ENCODE results near the gene LRRC7. TPM values are rescaled to one million over a fixed set of nuclear protein-coding genes. Genes with fewer than 3 reads are reported as not detected.
"Not testable (repeated sequence)": the region's sequence is repeated elsewhere in the genome, so short reads cannot be mapped to it uniquely, and the experiment has no call there.

The LRRC7 gene
- polyA plus RNA-seq, 1 donor from 2014 or later, result 141 TPM

- H4K20me1 ChIP-seq (ENCODE audit: insufficient read depth); H3K4me2 ChIP-seq (ENCODE audit: low read length); H3K27me3 ChIP-seq (ENCODE audit: insufficient read depth, low read depth, low read length); H3K9me3 ChIP-seq (ENCODE audit: low read length); H3K9me2 ChIP-seq (ENCODE audit: insufficient read depth, low read length); H3K9ac ChIP-seq (ENCODE audit: low read length); H3K27ac ChIP-seq (ENCODE audit: low read length); H3K36me3 ChIP-seq (ENCODE audit: insufficient read depth, low read length); H3K4me3 ChIP-seq (ENCODE audit: low read length); H3K79me2 ChIP-seq (replicated peaks; ENCODE audit: insufficient read depth, low read length); H3F3A ChIP-seq (ENCODE audit: insufficient read depth, low read length, poor library complexity, severe bottlenecking); H2AFZ ChIP-seq (ENCODE audit: low read depth, low read length): not testable (repeated sequence)
Observed at GRCh38 chr1:70045581-70045980, 477.9 kb downstream of the LRRC7 start.

DNA sequence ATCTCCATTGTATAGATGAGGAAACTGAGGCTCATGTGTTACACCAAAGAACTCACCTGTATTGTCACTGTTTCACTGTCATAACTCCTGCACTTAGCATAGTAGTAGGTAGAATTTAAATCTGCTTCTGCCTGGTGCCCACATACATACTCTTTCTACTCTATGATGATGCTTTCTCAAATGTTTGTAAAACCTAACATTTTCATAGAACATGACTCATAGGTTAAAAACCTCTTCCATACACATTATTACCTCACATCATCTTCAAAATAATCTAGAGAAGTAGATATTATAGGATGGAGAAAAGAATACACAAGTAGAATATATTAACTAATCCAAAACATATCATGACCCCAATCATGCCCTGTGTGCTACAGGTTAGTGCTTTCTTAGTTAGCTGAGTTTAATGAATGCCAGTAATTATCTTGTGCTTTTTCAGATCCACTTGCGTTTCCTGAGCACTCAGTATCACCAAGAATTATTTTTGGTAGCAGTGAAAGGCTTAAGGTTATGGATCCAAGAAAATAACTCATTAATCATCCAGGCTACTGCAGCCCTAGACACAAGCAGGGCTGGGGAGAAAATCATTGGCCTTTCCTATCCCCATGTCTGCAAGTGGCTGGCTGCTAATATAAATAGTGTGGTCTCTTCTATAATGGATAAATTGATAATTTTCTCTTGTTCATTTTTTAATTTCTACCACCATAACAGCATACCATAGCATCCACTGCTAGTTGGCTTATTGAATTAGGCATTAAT is 480.8 kb downstream of the LRRC7 start:
- Histone ChIP-seq H3K36me3 (ENCODE audit: insufficient read depth, low read length) (peaks cover 8% of the 10 kb centered on the region), H3K27ac (ENCODE audit: low read length) (no peak overlapping the region), H3K4me2 (ENCODE audit: low read length) (no peak overlapping the region), H3K79me2 (replicated peaks; ENCODE audit: insufficient read depth, low read length) (no peaks in the 10 kb centered on the region), H3K9me2 (ENCODE audit: insufficient read depth, low read length) (no peaks in the 10 kb centered on the region), H3K9me3 (ENCODE audit: low read length) (no peaks in the 10 kb centered on the region), H3K4me3 (ENCODE audit: low read length) (no peak overlapping the region), H3K27me3 (ENCODE audit: insufficient read depth, low read depth, low read length) (no peaks in the 10 kb centered on the region), H3K9ac (ENCODE audit: low read length) (no peak overlapping the region), H3F3A (ENCODE audit: insufficient read depth, low read length, poor library complexity, severe bottlenecking) (no peaks in the 10 kb centered on the region), H4K20me1 (ENCODE audit: insufficient read depth) (no peaks in the 10 kb centered on the region), H2AFZ (ENCODE audit: low read depth, low read length) (no peak overlapping the region)
- TF ChIP-seq EZH2 (IDR thresholded peaks at IDR 0.05; ENCODE audit: borderline replicate concordance, insufficient read depth, low read length, poor library complexity, severe bottlenecking) (no peak), SMC3 (conservative IDR thresholded peaks at IDR 0.05; ENCODE audit: poor library complexity) (no peak), TAF1 (IDR thresholded peaks at IDR 0.05; ENCODE audit: low read depth) (no peak), MXI1 (conservative IDR thresholded peaks at IDR 0.05; ENCODE audit: poor library complexity, severe bottlenecking) (no peak), POLR2AphosphoS5 (IDR thresholded peaks at IDR 0.05) (no peak)
- TF ChIP-seq, protein P1, sequence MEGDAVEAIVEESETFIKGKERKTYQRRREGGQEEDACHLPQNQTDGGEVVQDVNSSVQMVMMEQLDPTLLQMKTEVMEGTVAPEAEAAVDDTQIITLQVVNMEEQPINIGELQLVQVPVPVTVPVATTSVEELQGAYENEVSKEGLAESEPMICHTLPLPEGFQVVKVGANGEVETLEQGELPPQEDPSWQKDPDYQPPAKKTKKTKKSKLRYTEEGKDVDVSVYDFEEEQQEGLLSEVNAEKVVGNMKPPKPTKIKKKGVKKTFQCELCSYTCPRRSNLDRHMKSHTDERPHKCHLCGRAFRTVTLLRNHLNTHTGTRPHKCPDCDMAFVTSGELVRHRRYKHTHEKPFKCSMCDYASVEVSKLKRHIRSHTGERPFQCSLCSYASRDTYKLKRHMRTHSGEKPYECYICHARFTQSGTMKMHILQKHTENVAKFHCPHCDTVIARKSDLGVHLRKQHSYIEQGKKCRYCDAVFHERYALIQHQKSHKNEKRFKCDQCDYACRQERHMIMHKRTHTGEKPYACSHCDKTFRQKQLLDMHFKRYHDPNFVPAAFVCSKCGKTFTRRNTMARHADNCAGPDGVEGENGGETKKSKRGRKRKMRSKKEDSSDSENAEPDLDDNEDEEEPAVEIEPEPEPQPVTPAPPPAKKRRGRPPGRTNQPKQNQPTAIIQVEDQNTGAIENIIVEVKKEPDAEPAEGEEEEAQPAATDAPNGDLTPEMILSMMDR (IDR thresholded peaks at IDR 0.05; ENCODE audit: poor library complexity, severe bottlenecking), result no peak

- Histone ChIP-seq H3F3A (ENCODE audit: insufficient read depth, low read length, poor library complexity, severe bottlenecking) (no peaks in the 10 kb centered on the region), H3K36me3 (ENCODE audit: insufficient read depth, low read length) (peaks cover 11% of the 10 kb centered on the region), H3K27me3 (ENCODE audit: insufficient read depth, low read depth, low read length) (no peaks in the 10 kb centered on the region), H2AFZ (ENCODE audit: low read depth, low read length) (no peak overlapping the region), H4K20me1 (ENCODE audit: insufficient read depth) (no peaks in the 10 kb centered on the region), H3K4me3 (ENCODE audit: low read length) (no peak overlapping the region), H3K27ac (ENCODE audit: low read length) (no peak overlapping the region), H3K79me2 (replicated peaks; ENCODE audit: insufficient read depth, low read length) (no peaks in the 10 kb centered on the region), H3K9ac (ENCODE audit: low read length) (no peak overlapping the region), H3K9me3 (ENCODE audit: low read length) (no peaks in the 10 kb centered on the region), H3K4me2 (ENCODE audit: low read length) (no peak overlapping the region), H3K9me2 (ENCODE audit: insufficient read depth, low read length) (no peaks in the 10 kb centered on the region)
- TF ChIP-seq POLR2AphosphoS5 (IDR thresholded peaks at IDR 0.05) (no peak), RAD21 (conservative IDR thresholded peaks at IDR 0.05) (no peak), REST (IDR thresholded peaks at IDR 0.05; ENCODE audit: borderline replicate concordance) (no peak), TAF1 (IDR thresholded peaks at IDR 0.05; ENCODE audit: low read depth) (no peak), EZH2 (IDR thresholded peaks at IDR 0.05; ENCODE audit: borderline replicate concordance, insufficient read depth, low read length, poor library complexity, severe bottlenecking) (no peak), EP300 (conservative IDR thresholded peaks at IDR 0.05; ENCODE audit: poor library complexity, severe bottlenecking) (no peak), SMC3 (conservative IDR thresholded peaks at IDR 0.05; ENCODE audit: poor library complexity) (no peak)
- TF ChIP-seq, protein P1 (IDR thresholded peaks at IDR 0.05; ENCODE audit: poor library complexity, severe bottlenecking), result no peak
Observed at GRCh38 chr1:70051926-70052325, 484.2 kb downstream of the LRRC7 start.

Data from neural cell (in vitro differentiated cells).